ENCODE data around the gene HK1.

DNA sequence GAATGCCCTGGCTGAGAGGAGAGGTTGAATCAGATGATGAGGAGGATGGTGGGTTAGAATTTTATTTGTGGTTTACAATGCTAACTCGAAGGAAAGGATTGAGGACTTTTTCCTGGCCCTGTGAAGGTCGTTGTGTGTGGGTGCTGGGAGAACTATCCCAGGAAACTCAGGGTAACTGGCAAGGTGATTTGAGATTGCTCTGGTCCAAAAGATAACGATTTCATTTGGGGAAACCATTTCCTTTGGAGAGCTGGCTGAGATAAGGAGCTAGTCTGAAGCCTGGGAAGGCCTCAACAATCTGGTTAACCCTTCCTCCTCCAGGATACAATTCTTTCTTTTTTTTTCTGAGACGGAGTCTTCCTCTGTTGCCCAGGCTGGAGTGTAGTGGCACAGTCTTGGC is 33.0 kb downstream of the HK1 start:
- TF ChIP-seq, protein P1, sequence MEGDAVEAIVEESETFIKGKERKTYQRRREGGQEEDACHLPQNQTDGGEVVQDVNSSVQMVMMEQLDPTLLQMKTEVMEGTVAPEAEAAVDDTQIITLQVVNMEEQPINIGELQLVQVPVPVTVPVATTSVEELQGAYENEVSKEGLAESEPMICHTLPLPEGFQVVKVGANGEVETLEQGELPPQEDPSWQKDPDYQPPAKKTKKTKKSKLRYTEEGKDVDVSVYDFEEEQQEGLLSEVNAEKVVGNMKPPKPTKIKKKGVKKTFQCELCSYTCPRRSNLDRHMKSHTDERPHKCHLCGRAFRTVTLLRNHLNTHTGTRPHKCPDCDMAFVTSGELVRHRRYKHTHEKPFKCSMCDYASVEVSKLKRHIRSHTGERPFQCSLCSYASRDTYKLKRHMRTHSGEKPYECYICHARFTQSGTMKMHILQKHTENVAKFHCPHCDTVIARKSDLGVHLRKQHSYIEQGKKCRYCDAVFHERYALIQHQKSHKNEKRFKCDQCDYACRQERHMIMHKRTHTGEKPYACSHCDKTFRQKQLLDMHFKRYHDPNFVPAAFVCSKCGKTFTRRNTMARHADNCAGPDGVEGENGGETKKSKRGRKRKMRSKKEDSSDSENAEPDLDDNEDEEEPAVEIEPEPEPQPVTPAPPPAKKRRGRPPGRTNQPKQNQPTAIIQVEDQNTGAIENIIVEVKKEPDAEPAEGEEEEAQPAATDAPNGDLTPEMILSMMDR (tag by site-specific recombination; IDR thresholded peaks at IDR 0.05), result no peak
- no peak for TF ChIP-seq ZNF2 (tag by site-specific recombination; IDR thresholded peaks at IDR 0.05)
- no peak for TF ChIP-seq REST (tag by site-specific recombination; IDR thresholded peaks at IDR 0.05)
- no peak for TF ChIP-seq ZBTB1 (tag by site-specific recombination; IDR thresholded peaks at IDR 0.05)
- TF ChIP-seq ZFP3 (tag by site-specific recombination; IDR thresholded peaks at IDR 0.05; ENCODE audit: low read depth), result no peak
- TF ChIP-seq ZNF138 (tag by site-specific recombination; IDR thresholded peaks at IDR 0.05; ENCODE audit: borderline replicate concordance), result no peak
- TF ChIP-seq ZBTB21 (tag by site-specific recombination; IDR thresholded peaks at IDR 0.05), result no peak
- TF ChIP-seq, protein P2, sequence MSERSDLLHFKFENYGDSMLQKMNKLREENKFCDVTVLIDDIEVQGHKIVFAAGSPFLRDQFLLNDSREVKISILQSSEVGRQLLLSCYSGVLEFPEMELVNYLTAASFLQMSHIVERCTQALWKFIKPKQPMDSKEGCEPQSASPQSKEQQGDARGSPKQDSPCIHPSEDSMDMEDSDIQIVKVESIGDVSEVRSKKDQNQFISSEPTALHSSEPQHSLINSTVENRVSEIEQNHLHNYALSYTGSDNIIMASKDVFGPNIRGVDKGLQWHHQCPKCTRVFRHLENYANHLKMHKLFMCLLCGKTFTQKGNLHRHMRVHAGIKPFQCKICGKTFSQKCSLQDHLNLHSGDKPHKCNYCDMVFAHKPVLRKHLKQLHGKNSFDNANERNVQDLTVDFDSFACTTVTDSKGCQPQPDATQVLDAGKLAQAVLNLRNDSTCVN (tag by site-specific recombination; optimal IDR thresholded peaks at IDR 0.05), result no peak
- TF ChIP-seq ZNF416 (tag by site-specific recombination; IDR thresholded peaks at IDR 0.05), result no peak
- no peak for TF ChIP-seq ZNF292 (tag by site-specific recombination; IDR thresholded peaks at IDR 0.05; ENCODE audit: borderline replicate concordance, low read depth)
- no peak for TF ChIP-seq ZSCAN18 (tag by site-specific recombination; IDR thresholded peaks at IDR 0.05)
- TF ChIP-seq SP2 (tag by site-specific recombination; IDR thresholded peaks at IDR 0.05), result no peak
- no peak for TF ChIP-seq ZNF670 (tag by site-specific recombination; IDR thresholded peaks at IDR 0.05; ENCODE audit: low read depth)

Measured in HEK293 (cell line).